ENCODE measurements around the gene AKR1C3.
"Not testable (repeated sequence)": the region's sequence is repeated elsewhere in the genome, so short reads cannot be mapped to it uniquely, and the experiment has no call there.

Gene AKR1C3

DNA sequence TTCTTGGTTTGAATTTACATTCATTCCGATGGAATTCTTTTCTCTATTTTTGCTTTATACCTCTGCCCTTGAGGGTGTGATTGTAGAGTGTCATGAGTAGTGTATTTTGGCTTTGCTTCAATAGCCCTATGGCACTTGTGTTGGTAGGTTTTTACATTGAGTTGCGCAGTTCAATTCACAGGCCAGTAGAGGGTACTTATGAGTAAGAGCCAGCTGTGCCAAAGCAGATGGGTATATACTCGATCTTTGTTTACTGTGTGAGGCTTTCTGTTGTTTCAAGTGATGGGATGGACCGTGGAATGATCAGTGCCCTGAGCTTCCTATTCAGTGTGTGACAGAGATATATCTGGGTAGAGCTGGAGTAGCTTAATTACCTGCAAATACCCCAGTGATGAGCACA is 4.3 kb upstream of the AKR1C3 start:
- DNase-seq, result peak; percentile 84

DNA sequence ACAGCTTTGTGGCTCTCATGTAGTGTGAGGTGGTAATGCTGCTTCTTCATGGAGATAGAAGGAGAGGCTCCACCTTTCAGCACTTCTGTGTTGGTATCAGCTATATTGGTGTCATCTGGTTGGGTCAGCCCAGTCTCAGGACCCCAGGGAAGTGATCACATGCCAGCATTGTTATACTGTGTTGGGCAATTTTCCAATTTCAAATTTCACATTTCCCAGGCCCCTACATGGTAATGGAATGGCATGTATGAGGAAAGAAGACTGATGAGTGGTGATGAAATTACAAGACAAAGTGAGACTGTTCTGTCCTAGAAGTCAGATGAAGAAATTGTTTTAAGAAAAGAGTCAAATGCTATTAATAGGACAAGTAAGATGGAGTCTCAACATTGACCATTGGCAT is 3.7 kb upstream of the AKR1C3 start:
- DNase-seq, result no peak

DNA sequence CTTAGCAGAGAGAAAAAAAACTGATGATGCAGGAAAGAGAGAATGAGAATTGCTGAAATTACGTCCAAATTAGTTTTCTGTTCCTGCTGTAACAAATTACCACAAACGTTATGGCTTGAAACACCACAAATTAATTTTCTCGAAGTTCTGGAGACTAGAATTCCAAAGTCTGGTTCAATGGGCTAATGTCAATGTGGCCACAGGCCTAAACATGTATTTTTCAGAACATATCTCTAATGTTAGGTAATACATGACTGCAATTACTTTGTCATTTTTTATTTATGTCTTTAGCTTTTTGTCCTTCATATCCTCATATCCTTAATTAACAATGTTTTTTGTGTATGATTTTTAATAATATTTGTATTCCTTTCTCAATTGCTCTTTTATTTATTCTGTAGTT is 3.0 kb upstream of the AKR1C3 start:
- no peak for DNase-seq

DNA sequence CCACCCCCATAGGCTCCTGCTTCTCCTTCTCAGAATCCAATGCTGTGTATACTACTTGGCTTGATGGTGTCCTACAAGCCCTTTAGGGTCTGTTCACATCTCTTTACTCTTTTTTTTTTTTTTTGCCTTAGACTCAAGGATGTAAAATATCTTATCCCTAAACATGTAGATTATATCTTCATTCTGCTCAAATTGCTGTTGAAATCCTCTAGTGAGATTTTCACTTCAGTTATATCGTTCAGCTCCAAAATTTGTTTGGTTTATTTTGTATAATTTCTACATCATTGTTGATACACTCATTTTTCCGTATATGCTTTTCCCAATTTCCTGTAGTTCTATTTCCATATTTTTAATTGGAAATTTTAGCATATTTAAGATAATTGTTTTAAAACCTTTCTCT is 1.8 kb upstream of the AKR1C3 start:
- DNase-seq, result no peak

DNA sequence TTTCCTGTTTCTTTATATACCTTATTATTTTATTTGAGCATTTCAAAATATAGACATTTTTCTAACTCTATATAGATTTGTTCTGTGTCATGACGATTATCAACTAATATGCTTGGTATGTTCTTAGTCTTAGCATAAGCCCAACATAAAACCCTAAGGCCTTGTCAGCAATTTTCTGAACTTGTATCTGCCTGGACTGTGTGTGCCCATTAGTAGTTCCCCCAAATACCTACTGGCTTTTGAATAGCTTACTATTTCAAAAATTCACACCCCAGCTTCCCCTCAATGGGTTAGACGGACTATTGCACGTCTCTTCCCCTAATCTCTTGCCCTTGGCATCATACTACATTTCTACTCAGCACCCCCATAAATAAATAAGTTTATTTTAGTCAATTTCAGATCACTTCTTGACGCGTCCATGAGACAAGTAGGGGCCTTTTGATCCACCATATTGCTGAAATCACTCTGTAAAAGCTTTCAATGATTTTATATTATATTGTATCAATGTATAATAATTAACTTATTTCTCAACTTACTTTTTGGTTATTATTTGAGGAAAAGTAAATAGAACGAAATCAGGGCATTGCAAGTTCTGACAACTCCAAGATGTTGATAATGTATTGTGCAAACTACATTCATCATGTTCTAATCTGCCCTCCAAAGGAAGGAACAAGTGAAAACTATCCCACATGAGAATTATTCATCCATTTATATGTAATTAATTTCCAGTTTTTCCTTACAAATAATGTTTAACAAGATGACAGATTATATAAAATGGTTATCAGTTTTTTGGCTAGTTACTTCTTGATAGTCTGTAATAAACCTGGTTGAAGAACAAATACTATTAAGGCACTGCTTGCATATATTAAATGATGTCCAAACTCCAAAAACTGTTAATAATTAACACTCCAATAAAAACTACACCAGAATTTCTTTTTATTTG is 1.1 kb upstream of the AKR1C3 start:
- DNase-seq, result no peak

DNA sequence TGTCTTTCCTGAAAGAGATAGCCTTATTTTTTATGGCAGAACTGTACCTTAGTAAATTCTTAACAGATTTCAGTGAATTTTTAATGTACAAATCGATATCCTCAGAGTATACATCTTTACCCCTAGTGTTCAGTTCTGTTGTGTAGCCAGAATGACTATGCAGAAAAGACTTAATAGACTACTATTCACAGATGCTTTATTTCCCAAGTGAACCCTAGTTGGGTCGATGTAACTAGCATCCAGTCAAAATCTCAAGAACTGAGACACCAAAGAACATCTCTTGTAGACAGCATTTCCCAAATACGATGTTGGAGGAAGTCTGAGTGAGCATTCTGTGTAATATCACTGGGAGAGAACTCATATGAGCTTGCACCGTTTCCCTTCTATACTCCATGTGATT is 1.5 kb downstream of the AKR1C3 start:
- DNase-seq, result no peak

DNA sequence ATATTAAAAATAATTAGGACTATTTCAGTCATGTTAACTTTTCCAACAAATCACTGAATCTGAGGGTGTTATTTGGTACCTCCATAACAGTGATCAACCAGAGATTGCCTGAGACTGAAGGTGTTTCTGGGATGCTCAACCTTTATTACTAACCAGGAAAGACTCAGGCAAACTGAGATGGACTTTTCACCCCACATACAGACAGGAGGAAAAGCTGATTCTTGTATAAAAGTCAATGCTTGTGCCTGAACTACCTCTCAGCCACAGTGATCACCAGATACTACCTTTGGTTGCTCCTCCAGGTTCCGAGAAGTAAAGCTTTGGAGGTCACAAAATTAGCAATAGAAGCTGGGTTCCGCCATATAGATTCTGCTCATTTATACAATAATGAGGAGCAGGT is 1.9 kb downstream of the AKR1C3 start:
- DNase-seq, result no peak

DNA sequence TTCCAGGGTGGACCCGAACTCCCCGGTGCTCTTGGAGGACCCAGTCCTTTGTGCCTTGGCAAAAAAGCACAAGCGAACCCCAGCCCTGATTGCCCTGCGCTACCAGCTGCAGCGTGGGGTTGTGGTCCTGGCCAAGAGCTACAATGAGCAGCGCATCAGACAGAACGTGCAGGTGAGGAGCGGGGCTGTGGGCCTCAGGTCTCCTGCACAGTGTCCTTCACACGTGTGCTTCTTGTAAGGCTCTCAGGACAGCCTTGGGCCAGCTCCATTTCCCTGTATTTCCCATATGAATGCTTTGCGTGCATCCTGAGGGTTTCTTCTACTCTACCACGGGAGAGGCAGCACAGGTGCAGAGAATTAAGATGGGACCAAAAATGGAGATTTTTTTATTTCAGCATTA is 8.3 kb downstream of the AKR1C3 start:
- not testable (repeated sequence) for DNase-seq

DNA sequence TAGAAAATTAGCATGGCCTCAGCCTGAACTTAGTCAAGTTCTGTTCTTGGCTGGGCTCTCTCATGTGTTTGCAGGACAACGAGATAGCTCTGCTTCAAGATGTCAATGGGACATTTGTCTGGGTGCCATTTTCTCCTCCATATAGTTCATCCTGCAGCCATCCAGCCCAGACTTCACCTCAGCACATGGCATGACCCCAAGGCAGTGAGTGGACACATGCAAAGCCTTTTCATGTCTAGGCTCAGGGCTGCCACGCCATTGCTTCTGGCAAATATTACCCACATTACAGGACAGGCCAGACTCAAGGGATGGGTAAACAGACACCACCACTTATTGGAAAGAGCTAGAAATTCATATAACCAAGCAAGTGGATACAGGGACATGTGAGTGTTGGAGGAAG is 9.3 kb downstream of the AKR1C3 start:
- no peak for DNase-seq

DNA sequence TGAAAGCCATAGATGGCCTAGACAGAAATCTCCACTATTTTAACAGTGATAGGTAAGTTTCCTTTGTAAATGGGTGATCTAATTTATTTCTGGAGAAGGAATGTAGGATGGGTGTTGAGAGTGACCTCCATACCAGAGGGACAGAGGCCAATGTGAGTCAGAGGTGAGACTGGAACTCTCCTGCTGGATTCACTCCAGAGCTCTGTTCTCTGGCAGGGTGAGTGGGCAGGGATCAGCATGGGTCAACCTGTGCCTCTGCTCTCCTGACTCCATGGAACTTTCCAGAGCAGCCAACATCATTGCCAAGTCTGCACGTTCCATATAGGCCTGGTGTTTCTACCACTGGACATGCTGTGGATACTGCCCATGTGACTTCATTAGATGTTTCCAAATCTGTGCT is 11.4 kb downstream of the AKR1C3 start:
- DNase-seq, result no peak

DNA sequence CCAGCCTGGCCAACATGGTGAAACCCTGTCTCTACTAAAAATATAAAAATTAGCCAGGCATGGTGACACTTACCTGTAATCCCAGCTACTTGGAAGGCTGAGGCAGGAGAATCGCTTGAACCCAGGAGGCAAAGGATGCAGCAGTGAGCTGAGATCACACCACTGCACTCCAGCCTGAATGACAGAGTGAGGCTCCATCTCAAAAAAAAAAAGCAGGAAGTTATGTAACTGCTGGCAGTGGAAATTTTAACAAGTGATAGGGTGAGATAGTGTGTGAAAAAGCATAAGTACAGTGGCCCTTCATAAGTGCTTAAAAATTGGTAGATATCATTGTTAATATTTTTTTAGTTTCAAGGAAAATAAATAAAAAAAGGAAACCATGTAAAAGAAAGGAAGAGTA is 12.3 kb downstream of the AKR1C3 start:
- no peak for DNase-seq

DNA sequence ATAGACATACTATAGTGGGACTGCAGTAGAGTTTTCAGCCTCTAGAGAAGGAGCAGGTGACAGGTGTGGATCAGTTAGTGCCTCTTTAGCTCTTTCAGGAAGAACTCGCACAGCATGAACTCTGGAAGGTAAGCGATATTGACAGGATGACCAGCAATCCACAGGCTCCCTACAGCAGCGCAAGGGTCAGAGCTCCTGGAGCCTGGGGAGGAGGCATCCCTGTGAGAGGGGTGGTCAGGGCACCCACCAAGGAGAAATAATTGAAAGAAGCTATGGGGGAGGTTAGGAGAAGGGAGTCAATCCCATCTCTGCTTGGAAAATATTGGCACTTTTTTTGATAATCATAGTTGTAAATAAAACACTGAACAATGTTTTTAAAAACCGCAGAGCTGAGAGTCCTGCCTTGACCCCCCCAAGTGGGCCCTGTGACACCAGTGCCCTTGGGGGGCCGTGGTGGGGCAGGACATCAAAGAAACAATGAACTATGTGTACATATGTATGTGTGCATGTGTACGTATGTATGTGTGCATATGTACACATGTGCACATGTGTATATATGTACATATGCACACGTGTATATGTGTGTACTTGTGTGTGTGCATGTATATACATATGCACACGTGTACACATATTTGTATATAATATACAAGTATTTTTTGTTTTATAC is 13.8 kb downstream of the AKR1C3 start:
- no peak for DNase-seq

DNA sequence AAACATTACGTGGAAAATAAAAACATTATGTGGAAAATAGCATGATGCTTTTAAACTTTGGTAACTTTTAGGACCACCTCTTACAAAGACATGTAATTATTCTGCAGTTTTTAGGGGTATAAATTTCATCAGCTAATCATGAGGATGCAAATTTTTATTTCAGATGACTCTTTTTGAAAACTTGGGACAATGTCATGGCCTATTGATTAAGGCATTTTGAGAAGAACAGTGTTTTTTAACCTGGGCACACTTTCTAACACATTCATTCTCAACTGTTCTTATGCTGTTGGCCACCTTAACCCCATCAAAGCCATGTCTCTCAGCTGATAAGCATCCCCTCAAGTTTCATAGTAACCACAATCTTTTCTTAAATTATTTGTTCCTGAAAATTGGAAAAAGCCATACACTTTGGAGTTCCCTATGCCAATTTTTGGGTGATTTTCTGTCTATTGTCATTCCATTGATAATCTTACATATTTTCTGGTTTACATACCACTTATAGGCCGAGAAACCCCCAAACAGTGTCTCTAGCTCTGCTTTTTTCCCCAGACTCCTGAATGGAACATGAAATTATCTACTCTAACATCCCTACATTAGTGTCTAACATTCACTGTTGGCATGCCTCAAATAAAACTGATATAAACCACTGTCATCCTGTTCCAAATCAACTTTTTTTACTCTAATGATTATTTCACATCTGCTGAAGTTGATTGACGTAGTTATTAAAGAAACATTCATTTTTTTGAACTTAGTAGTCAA is 14.6 kb downstream of the AKR1C3 start:
- no peak for DNase-seq

DNA sequence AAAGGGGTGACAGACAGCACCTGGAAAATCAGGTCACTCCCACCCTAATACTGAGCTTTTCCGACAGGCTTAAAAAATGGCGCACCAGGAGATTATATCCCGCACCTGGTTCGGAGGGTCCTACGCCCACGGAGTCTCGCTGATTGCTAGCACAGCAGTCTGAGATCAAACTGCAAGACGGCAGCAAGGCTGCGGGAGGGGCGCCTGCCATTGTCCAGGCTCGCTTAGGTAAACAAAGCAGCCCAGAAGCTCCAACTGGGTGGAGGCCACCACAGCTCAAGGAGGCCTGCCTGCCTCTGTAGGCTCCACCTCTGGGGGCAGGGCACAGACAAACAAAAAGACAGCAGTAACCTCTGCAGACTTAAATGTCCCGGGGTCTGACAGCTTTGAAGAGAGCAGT is 15.6 kb downstream of the AKR1C3 start:
- DNase-seq, result not testable (repeated sequence)

DNA sequence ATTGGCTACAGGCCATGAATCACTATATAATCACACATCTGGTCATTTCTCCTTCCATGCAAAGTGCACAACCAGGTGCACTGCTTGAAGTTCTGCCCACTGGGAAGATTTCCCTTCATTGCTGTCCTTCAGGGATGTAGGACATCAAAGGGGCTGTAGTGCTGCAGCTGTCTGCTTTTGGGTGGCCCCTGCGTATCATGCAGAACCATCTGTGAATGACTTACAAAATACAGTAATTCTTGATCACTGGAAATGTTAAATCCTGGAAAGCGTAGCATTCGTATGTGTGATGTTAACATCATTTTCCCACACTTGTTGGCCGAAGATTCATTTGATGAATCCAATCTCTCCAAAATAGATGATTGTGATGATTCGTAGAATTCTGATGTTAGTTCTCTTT is 22.4 kb downstream of the AKR1C3 start:
- no peak for DNase-seq

DNA sequence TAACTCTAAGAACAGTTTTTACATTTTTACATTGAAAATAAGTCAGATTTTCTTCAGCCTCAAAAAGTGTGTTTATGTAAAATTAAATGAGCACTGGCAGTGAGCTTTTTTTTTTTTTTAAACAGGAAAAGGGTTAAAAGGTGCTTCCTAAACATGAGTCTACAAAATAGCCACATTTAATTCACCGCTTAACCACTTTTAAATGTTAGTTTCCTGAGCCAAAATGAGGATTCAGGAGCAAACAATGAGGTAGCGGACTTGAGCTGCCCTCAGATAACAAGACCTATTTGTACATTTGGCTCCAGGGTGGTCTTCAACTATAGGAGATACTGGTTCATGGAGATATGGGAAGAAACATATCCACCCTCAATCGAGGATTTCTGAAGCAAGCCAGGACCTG is 22.8 kb downstream of the AKR1C3 start:
- no peak for DNase-seq

DNA sequence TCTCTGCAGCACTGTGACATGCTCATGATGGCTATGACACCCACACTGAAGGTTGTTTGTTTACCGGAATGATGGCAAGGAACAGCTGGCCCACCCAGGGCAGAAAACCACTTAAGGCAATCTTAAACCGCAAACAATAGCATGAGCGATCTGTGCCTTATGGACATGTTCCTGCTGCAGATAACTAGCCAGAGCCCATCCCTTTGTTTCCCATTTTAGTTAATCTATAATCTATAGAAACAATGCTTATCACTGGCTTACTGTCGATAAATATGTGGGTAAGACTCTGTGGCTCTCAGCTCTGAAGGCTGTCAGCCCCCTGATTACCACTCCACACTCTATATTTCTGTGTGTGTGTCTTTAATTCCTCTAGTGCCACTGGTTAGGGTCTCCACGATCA is 25.8 kb downstream of the AKR1C3 start:
- not testable (repeated sequence) for DNase-seq

DNA sequence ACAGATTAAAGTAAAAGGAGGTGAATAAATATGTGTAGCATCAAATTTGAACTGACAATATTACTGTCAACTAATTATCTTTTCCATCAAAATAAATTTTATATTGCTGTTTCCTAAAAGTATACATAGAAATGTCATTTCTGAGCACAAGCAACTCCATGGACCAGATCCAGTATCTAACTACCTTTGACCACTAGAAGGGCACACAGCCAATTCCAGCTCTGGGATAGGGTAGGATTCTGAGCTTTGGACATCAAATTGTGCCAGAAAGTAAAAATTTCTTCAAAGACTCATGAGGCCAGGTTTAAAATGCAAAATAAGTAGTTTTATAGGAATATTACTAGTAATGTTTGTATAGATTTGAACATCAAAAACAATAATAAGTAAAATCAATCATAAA is 29.7 kb downstream of the AKR1C3 start:
- DNase-seq, result no peak

DNA sequence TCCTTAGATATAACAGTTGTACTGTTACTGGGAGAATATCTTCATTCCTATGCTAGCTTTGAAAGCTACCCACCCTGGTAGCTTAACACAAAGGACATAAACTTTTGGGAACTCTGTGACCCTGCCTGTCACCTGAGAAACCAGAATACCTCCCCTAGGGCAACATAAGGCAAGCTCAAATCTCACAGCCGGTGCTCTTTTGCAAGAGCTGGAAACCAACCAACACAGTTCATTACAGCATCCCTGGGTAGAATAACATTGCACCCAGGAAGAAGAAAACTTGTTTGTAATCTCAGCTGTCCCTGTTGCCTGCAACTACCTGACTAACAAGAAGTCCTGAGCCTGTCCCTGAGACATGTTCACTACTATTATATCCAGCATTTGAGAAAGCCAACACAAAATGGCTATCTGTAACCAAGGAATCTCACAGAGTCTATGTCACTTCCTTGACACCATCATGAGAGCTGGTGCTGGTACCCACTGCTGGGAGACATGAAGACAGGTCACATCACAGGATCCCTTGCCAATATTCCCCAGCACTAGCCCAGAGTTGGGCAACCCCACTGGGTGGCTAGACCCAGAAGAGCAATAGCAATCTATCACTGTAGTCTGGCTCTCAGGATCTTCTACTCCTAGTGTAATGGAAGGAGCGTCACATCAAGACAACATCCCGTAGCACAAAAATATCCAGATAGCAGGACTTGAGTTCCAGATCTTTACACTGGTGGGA is 31.3 kb downstream of the AKR1C3 start:
- no peak for DNase-seq

DNA sequence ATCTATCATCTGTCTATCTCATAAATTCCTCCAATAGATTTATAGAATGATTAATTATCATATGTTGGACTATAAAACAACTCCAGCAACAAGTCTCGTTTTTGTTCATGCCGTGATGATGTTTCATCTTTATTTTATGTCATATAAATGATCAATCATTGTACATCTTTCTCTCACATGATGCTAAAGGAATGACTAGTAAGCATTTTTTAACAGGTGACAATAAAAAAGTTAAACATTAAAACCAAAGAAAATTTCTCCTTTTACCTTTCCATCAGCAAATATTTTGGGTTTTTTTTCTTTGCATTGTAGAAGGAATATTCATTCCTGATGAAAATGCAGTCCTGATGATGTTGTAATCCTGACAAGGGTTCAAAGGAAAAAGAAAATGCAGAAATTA is 41.4 kb downstream of the AKR1C3 start:
- no peak for DNase-seq

DNA sequence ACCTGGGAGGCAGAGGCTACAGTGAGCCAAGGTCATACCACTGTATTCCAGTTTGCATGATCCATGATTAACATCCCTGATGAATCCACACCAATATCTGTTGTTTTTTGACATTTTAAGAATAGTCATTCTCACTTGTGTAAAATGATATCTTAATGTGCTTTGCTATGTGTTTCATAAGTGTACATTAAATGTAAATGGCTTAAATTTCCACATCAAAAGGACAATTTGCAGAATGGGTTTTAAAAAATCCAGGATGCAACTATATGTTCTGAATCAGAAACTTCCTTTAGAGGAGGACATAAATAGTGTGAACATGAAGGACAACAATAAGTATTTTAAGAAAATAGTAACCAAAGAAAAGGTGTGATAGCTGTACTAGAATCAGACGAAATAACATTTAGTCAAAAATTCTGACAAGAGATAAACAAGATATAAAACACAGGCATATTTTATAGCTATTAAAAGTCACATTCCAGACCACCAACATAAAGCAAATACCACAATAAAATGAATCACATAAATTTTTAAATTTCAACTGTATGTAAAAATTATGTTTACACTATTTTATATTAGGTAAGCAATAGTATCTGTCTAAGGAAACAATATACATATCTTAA is 42.4 kb downstream of the AKR1C3 start:
- DNase-seq, result no peak

DNA sequence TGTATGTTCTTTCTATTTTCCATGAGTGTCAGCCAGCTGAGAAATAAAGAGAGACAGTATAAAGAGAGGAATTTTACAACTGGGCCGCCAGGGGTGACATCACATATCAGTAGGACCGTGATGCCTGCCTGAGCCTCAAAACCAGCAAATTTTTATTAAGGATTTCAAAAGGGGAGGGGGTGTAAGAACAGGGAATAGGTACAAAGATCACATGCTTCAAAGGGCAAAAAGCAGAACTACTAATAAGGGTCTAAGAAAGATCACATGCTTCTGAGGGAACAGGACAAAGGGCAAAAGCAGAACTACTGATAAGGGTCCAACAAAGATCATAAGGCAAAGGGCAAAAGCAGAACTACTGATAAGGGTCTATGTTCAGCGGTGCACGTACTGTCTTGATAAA is 43.5 kb downstream of the AKR1C3 start:
- not testable (repeated sequence) for DNase-seq

DNA sequence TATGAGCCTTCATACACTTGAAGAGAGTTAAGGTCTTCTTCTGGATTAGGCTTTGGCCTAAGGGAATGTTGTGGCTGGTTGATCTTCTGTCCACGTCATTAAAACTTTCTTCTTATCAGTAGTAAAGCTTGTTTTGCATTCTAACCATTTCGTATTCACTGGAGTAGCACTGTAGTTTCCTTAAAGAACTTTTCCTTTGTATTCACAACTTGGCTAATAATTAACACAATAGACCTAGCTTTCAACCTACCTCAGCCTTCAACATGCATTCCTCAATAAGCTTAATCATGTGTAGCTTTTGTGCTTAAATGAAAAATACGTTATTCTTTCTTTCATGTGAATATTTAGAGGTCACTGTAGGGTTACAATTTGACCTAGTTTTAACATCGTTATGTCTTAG is 48.0 kb downstream of the AKR1C3 start:
- DNase-seq, result no peak
